ENCODE measurements around the gene THAP12. TPM values are rescaled to one million over a fixed set of nuclear protein-coding genes. Genes with fewer than 3 reads are reported as not detected.

Gene THAP12
- total and polyA plus RNA-seq, 2 of the 13 experiments (the other 11 are each of a cell fraction or from before 2014, with no cell fraction given) = 18.8 to 51.3 TPM

DNA sequence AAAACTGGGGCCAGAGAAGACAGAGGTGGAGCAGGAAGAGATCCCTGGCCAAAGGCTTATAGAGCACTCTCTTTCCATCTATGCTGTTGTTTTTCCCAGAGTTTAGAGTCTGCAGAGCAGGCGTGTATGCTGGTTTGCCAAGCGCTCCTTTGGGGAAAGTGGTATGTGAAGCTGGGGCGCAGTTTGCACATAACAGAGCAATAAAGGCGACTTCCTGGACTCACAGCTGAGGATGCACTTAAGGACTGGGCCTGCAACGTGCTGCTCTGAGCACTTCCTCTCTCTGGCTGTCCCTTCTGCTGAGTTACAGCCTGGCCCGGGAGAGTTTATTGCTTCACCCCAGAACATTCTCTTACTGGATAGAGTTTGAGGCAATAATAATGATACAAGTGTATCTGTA, 41.7 kb downstream of the THAP12 start:
- TF ChIP-seq HNF4A (CRISPR knock-in tag; IDR thresholded peaks at IDR 0.05) (no peak), RNF2 (conservative IDR thresholded peaks at IDR 0.05; ENCODE audit: low read depth) (no peak)
- TF ChIP-seq, protein P1, sequence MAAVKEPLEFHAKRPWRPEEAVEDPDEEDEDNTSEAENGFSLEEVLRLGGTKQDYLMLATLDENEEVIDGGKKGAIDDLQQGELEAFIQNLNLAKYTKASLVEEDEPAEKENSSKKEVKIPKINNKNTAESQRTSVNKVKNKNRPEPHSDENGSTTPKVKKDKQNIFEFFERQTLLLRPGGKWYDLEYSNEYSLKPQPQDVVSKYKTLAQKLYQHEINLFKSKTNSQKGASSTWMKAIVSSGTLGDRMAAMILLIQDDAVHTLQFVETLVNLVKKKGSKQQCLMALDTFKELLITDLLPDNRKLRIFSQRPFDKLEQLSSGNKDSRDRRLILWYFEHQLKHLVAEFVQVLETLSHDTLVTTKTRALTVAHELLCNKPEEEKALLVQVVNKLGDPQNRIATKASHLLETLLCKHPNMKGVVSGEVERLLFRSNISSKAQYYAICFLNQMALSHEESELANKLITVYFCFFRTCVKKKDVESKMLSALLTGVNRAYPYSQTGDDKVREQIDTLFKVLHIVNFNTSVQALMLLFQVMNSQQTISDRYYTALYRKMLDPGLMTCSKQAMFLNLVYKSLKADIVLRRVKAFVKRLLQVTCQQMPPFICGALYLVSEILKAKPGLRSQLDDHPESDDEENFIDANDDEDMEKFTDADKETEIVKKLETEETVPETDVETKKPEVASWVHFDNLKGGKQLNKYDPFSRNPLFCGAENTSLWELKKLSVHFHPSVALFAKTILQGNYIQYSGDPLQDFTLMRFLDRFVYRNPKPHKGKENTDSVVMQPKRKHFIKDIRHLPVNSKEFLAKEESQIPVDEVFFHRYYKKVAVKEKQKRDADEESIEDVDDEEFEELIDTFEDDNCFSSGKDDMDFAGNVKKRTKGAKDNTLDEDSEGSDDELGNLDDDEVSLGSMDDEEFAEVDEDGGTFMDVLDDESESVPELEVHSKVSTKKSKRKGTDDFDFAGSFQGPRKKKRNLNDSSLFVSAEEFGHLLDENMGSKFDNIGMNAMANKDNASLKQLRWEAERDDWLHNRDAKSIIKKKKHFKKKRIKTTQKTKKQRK (IDR thresholded peaks at IDR 0.05; ENCODE audit: low read length) = no peak
- TF ChIP-seq, protein P2, sequence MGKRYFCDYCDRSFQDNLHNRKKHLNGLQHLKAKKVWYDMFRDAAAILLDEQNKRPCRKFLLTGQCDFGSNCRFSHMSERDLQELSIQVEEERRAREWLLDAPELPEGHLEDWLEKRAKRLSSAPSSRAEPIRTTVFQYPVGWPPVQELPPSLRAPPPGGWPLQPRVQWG (CRISPR knock-in tag; IDR thresholded peaks at IDR 0.05; ENCODE audit: borderline replicate concordance, low read depth) = no peak
- TF ChIP-seq, protein P3, sequence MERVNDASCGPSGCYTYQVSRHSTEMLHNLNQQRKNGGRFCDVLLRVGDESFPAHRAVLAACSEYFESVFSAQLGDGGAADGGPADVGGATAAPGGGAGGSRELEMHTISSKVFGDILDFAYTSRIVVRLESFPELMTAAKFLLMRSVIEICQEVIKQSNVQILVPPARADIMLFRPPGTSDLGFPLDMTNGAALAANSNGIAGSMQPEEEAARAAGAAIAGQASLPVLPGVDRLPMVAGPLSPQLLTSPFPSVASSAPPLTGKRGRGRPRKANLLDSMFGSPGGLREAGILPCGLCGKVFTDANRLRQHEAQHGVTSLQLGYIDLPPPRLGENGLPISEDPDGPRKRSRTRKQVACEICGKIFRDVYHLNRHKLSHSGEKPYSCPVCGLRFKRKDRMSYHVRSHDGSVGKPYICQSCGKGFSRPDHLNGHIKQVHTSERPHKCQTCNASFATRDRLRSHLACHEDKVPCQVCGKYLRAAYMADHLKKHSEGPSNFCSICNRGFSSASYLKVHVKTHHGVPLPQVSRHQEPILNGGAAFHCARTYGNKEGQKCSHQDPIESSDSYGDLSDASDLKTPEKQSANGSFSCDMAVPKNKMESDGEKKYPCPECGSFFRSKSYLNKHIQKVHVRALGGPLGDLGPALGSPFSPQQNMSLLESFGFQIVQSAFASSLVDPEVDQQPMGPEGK (CRISPR knock-in tag; IDR thresholded peaks at IDR 0.05) = no peak
- Histone ChIP-seq H2AFZ (ENCODE audit: low read length) (no peak overlapping the region), H3K4me1 (ENCODE audit: insufficient read depth, low read length) (no peaks in the 10 kb centered on the region), H3K9ac (ENCODE audit: insufficient read depth, low read depth, low read length) (no peak overlapping the region), H3K27ac (ENCODE audit: extremely low read length, insufficient read depth, low read length) (no peak overlapping the region), H3K36me3 (replicated peaks in 1 of 2; ENCODE audit: control insufficient read depth in 1 of 2, insufficient read depth in 2 of 2, low read length in 2 of 2) (no peaks in the 10 kb centered on the region), H4K20me1 (ENCODE audit: insufficient read depth, low read length) (no peaks in the 10 kb centered on the region), H3K4me2 (ENCODE audit: low read depth, low read length) (no peak overlapping the region), H3K9me3 (ENCODE audit: low read length) (peaks cover 20% of the 10 kb centered on the region), H3K4me3 (replicated peaks in 1 of 3; ENCODE audit: insufficient read depth in 1 of 3, low read depth in 2 of 3, low read length in 3 of 3) (no peak overlapping the region), H3K79me2 (ENCODE audit: insufficient read depth, low read length) (no peaks in the 10 kb centered on the region), H3K27me3 (ENCODE audit: control insufficient read depth in 1 of 2, insufficient read depth in 2 of 2, low read length in 2 of 2) (no peaks in the 10 kb centered on the region)
- CTCF ChIA-PET (ENCODE audit: low intra/inter-chr PET ratio, low total read pairs) = no interaction called here
- BruUV-seq (replicated peaks) = no TSS peak
- no peak for DNase-seq (ENCODE audit: low spot score)
- in situ Hi-C loops (cut with HindIII; ENCODE audit: extremely low pct_ligation_motif_present, low pct_unique_long_range_greater_than_20kb) (no loop called here), intact Hi-C loops (cut with micrococcal nuclease; ENCODE audit: unreplicated experiment) (no loop called here)
- peak; percentile 21; the same call in 1 of the 3 replicates for ATAC-seq
- POLR2A ChIA-PET = no interaction called here
- FAIRE-seq = no peak
- WGBS (ENCODE audit: low lambda C conversion rate) = 52% methylated on average over 6 of the region's 6 CpGs

Data from HepG2 (cell line).